Measurements from ENCODE around the gene AGBL4. TPM values are rescaled to one million over a fixed set of nuclear protein-coding genes. Genes with fewer than 3 reads are reported as not detected.

The AGBL4 gene
- polyA plus RNA-seq, 5 donors = 0.65 to 1.4 (median 1.1) TPM

DNA sequence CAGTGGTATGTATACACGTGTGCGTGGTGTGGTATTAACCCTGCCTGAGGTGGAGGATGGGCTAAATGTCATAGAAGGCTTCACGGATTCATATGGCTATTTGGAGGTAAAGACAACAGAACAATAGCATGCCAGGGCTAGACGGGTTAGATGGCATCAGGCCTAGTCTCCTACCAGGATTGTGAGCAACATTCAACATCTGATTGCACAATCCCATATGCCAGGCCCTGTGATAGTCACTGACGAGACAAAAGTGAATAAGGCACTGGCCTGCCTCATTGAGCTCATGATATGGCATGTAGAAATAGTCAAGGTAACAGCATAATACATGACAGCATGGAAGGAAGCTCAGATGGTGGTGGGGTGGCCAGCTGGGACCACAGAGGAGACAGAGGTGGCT is 1079.9 kb downstream of the AGBL4 start:
- no peak for DNase-seq

DNA sequence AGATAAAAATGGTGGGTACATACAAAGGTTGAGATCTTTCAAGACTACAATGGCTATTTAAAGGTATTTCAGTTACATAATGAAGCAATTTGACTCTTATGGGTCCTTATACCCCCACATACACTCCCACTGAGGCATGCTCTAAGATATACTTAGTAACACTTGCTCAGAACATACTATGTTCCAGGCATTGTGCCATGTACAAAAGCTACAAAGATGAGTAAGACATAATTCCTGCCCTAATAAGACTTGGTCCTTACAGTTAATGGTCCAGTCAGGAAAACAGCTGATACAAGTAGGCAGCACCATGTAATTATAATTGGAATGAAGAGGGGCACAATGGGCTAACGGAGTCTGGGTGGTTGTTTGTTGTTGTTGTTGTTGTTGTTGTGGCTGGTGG is 1080.4 kb downstream of the AGBL4 start:
- DNase-seq = no peak

DNA sequence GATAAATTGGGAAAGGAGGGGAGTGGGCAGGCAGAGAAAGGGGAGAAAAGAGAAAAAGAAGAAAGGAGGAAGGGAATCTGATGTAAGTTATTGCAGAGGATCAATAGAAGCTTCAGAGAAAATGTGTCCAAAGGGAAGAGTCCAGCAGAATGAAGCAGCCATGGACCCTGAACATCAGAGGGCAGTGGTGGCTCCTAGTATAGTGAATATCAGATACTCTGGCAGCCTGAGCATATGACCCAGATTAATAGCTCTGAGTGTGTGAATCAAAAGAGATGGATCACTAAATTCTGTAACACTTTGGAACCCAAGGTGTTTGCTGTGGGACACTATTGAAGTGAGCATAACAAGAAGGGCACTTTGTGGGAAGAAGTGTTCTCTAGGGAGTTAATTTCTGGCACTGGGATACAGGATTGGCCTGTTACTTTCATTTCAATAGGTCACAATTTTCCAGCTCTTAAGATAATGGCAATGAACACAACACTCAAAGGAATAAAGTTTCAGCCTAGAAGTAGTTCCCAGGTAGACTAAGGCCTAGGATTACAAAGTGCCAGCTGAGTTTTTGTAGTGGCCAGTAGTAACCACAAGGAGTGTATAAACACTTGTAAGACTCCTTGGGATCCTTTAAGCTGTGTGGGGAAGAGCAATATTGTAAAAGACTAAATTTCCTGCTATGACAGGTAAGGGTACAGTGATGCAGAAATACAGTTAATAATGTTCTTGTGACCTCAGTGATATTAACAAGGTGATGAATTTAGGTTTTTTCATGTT is 1082.6 kb downstream of the AGBL4 start:
- DNase-seq = no peak

DNA sequence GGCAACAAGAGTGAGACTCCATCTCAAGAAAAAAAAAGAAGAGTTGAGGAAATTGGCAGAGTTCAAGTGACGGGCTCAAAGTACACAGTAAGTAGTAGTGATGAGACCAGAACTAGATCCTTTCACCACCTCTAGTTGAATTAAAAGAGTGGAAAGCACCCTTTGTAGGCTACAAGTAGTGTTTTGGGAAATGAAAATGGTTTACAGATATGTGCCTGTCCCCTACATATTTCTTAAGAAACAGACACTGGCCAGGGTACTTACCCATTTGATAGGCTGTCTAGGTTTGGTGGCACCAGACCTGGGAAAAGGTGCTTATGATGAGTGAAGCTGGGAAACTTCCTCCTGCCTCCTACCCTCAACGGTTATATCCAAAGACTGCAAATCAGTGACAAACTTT is 1083.4 kb downstream of the AGBL4 start:
- DNase-seq = no peak

DNA sequence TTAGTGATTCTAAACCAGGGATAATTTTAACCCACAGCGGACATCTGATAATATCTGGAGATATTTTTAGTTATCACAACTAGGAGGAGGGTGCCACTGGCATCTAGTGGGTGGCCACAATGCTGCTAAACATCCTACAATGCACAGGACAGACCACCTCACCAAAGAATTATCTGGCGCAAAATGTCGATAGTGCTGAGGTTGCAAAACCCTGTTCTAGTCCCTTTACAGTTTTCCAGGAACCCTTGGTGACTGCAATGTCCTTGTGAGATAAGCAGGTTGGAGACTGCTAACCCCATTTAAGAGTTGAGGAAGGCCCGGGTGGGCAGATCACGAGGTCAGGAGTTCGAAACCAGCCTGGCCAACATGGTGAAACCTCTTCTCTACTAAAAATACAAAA is 1083.9 kb downstream of the AGBL4 start:
- no peak for DNase-seq

DNA sequence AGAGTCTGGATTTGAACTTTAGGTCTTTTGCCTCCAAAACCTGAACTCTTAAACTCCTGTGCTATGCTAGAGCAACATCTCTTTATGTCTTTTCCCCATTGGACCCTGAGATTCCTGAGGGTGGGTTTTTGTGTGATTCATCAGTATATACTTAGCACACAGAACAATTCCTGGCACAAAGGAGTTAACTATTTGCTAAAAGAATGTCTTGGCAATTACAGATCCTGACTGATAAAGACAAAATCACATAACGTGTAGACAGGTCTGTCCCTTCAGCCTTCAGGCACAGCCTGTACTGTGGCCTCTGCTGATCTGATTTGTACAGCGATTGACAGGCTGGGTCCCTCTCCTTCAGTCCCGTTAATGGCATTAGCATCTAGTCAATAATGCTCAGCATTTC is 1084.7 kb downstream of the AGBL4 start:
- DNase-seq = no peak

DNA sequence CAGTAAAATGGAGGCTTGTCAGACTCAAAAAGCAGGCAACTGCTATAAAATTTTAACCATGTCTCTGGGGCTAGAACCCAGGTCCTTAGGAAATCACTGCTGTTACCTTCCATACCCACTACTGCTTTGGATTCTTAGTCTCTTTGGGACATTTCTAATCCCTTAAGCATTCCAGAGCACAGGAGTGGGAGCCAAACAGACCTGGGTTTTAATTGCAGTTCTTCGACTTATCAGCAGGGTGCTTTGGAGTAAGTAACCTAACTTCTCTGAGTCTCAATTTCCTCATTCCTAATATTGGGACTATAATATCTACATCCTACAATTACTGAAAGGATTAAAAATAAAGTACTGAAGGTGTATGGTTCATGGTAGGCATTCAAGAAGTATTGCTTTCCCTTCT is 1086.0 kb downstream of the AGBL4 start:
- no peak for DNase-seq

DNA sequence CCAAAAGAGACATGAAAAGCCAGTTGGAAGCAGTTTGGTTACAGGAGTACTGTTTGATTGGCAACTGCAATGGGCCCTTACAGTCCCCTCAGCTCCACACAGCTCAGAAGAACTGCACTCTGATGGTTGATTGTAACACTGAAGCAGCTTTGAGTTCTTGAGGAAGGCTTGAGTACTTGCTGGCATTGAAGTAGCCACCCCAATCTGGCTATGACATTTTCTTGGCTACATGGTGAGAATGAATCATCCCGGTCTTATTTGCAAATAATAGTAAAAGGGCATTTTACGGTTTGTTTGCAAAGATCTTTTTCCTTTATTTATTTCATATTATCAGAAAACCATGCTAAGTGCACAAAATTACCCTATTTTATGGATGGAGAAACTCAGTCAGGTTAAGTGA is 1087.3 kb downstream of the AGBL4 start:
- DNase-seq = no peak

DNA sequence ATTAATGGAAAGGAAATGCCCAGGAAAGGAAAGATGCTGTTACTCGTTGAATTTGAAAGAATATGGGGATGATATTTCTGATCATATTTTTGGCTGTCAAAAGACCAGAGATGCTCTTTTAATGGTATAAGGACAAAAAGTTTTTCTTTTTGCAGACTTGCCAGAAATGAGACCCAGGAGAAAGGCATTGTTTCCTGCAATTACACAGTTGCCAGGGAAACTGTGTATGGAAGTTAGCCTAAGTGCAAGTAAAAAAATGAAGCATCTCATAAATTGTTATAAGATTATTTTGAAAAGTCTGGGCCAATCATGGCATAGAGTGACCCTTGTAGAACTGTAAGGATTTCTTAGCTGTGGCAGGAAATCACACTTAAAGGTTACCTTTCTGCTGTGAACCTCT is 1091.4 kb downstream of the AGBL4 start:
- DNase-seq = no peak

DNA sequence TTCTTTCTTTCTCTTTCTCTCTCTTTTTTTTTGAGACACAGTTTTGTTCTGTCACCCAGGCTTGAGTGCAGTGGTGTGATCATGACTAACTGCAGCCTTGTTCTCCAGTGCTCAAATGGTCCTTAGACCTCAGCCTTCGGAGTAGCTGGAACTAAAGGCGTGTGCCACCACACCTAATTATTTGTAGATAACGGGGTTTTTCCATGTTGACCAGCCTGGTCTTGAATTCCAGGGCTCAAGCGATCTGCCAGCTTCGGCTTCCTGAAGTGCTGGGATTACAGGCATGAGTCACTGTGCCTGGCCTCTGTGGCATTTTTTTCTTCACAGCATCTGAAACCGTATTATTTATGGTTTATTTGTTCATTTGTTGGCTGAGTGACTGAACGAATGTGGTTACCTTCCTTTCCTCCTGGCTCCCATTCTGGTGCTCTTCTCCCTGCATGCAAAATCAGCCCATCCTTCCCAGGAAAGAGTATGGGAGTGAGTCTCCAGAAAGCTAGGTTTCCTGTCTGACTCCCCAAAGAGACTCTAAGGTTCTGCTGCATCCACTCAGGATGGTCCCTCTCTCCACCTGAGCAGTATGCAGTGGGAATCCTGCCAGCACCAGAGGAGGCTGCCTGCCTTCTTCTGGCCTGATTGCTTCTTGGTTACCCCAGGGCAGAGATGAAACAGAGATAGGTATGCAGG is 1092.1 kb downstream of the AGBL4 start:
- no peak for DNase-seq

DNA sequence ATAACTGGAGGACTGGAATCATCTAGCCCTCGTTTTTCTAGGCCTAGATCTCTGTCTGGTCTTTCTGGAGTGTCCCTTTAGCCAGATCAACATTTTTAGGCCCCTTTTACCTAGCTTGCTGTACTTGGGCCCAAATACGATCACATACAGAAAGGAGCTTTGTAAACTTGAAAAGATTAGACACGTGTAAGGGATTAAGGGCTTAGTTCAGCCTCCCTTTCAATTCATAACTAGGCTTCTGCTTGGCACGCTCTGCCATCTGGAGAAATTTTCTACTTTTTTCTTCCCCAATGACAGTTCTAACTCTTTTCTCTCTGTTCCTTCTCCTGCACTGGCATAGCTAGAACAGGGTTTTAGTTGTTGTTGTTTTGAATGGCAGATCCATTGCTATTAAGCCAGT is 1093.7 kb downstream of the AGBL4 start:
- no peak for DNase-seq

DNA sequence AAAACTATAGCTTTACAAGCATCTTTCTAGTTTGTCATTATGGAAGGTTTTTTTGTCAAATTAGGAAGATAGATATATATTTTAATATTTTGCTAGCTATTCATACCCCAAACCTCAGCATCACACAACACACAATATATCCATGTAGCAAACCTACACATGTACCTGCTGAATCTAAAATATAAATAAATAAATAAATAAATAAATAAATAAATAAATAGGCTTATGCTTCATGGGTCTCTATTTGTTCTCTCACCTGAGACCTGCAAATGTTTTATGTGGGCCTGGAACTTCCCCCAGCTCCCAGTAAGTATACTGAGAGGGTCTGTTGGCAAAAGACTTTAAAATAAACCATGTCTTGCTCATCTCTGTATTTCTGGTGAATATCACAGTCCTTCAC is 1099.7 kb downstream of the AGBL4 start:
- no peak for DNase-seq

DNA sequence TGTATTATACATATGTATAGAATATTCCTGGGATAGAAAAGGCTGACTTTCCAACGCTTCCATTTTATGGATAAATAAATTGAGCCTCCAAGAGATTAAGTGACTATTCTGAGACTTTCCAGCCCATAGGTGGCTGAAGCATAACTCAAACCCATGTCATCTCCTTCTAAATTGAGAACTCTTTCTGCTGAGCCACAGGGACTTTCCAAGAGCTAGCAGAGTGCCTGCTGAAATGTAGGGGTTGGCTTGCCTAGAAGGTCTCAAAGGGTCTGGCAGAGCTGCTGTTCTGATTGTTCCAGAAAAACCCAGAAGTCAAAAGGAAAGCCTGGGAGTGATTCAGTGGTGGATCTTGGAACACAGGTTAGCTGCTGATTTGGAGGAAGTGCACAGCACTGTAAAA is 1100.6 kb downstream of the AGBL4 start:
- no peak for DNase-seq

DNA sequence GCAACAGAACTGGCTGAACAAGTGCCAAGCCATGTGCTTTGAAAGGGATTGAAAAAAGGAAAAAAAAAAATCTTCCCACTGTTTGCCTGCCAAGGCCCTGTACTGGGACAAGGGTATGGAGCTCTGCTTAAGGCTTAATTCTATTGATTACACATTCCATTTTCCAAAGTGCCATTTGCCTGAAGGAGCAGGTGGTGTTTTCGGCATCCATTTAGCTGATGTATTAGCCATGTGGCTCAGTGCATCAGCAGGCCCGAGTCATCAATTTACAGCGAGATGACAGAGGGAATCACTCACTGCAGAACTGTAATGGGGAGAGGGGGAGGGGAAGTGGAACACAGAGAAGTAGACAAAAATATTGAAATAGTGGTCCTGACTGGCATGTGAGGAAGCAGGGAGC is 1102.9 kb downstream of the AGBL4 start:
- no peak for DNase-seq

DNA sequence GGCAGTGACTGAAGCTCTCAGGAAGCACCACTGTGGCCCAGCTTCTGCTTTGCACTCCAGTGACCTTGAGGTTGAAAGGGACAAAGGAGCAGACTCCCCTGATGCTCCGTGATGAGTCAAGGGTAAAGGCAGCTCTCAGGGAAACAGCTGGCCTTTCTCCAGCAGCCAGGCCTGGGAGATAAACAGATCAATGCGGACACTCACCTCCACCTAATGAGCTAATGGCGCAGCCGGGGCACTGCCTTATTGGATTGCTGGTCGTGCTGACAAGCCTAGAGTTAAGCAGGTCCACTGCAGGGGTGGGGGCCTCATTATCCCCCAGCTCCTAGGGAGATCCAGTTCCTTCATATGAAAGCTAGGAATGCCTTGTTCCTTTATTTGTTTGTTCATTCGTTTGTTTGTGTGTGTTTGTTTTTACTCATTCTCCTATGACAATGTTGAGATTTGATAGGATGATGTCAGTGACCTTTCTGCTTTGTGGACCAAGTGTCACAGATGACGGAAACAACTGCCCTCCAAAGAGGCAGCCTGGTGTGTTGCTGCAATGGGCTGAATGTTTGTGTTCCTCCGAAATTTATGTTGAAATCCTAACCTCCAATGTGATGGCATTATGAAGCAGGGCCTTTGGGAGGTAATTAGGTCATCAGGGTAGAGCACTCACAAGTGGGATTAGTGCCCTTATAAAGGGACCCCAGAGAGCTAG is 1105.7 kb downstream of the AGBL4 start:
- DNase-seq = no peak

DNA sequence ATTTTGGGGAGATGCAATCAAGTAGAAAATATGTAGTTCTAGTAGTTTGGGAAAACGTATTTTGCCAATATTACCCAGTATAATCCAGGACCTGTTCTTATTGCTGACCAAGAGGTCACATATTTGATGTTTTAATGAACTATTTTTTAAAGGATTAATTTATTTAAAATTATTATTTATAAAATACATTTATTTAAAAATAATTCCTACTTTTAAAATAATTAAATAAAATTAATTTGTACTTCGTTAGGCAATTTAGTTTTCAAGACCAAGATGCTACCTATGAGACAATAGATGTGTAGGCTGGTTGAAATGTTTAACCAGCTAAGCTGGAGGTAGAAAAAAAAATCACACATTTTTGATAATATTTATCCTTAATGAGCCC is 1106.7 kb downstream of the AGBL4 start:
- DNase-seq = no peak

DNA sequence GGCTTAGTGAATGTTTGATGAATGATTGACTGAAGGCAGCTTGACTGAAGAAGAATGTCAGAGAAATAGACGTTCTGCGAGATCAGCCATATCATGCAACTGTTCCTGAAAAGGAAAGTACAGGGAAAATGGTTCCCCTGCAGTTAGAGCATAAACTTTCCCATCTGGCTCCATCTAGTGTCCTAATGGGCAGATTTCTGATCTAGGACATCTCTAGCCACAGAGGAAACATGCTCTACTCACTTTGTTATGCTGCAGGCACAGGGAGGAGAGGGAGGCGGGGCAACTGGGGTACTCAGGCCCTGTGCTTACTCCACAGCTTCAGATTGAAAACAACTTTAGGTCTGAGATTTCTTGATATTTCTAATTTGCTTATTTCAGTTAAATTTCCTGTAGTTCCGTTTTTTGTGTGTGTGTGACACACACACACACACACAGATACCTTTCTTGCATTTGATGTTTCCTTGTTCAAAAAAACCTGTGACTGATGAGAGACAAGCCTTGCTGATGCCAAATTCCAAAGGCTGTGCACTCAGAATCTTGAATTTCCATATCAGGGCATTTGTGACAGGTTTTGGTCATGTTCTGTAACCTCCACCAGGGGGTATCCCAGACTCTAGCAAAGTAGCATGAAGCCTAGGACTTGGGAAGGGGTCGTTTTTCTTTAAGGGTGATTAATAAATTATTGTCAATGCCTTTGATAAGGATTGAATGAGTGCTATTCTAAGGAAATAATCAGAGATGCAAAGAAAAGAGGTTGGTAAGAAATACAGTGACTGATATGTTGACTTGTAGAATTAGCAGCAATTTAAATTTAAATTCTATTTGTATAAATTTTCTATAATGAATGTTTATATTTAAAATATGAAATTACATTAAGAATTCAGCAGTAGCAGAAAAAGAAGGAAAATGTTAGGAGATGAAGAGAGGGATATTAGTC is 1107.4 kb downstream of the AGBL4 start:
- DNase-seq = peak in 1 of 2 donors; percentile 46

DNA sequence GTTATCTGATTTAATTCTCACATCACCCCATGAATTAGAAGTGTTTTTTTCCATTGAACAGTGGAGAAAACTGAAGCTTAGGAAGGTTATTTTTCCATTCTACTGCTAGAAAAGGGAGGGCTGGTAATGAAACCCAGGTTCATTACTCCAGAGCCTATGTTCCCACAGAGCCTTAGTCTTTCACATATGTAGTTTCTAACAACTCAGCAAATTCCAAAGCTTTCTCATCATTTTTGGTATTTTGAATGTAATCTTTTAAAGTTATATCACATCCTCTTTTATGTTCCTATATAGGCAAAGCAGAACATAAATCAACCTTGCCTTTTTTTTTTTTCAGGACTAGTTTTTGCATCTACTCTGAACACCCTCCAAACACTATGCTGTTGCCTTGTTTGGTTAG is 1115.1 kb downstream of the AGBL4 start:
- no peak for DNase-seq

DNA sequence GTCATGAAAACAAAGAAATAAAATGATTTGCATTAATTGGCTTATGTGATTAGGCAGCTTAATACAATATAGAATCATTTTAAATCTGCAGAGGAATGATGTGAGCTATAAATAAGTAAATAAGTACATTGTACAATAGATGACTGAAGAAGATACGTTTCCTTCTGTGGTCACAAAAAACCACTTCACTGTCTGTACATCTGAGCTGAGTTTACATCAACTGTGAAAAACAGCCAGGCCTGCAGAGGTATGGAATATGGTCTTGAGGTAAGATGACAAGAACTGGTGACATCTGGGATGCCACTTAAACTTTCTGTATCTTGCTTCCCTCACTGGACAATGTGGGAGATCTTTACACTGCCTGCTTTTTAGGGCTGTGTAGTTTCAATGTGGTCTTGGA is 1117.0 kb downstream of the AGBL4 start:
- DNase-seq = no peak

DNA sequence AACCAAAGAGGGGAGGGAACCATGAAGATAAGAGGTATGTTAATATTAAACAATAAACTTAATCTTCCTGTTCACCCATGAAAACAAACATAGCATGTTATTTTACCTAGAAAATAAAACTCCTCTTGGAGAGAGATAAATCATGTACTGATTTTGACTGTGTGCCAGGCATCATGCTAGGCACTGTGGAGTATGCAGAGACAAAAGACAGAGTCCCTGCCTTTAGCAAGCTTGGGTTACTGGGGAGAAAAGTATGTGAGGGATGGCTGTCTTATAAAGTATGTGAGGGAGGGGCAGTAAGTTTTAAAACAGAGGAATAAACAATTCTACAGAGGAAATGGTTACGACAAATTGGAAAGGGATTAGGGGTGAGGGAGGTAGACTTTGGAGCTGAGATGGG is 1117.6 kb downstream of the AGBL4 start:
- no peak for DNase-seq

DNA sequence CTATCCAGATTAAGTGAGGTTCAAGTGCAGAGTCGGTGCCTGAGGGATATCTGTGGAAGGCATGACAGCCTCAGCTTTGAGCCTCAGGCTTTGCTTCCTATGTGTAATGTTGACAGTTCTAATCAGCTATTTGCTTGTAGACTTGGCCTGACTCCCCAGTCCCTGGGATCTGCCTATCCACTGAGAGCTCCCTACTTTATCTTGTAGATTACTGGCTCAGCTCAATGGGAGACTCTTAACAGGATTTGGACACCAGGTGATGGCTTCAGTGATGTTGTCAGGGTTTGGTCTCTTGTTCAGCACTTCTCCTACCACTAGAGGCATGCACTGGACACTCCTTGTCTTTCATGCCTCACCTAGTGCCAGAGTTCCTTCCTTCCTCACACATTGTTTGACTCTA is 1120.5 kb downstream of the AGBL4 start:
- DNase-seq = no peak

DNA sequence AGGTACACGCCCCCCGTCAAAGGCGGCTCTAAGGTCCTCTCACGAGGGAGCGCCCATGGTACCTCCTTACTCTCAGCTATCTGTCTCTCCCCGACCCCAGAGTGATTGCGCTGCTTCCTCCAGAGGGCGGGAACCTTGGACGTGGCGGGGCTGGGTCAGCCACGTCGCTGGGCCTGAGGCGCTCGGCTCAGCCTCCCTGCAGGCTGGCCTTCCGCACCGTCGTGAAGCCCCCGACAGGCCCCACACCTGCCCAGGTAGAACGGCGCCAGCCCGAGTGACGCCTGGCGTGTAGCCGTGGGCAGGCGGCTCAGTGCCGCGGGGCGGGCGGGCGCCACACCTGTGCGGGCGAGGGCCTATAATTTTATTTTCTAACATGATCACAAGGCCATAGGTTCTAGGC is 1124.9 kb downstream of the AGBL4 start:
- no peak for DNase-seq
